Mesendoderm (in vitro differentiated cells): ENCODE results near the gene PPEF2.

Source experiments
- DNase-seq: peaks from one replicate; pipeline ENCODE4 v3.0.0; 2013
- H2AK5ac ChIP-seq: 2 replicates; pipeline ENCODE4 v1.6.1; 2013; ENCODE audit warnings: low read length, inconsistent platforms
- H2BK120ac ChIP-seq: 2 replicates; pipeline ENCODE4 v1.6.1; 2013; ENCODE audit warnings: low read depth, mild to moderate bottlenecking, low read length, moderate library complexity, mixed read lengths
- H2BK15ac ChIP-seq: replicated peaks from 2 replicates; pipeline ENCODE4 v1.6.1; 2013; ENCODE audit warnings: low read depth, mild to moderate bottlenecking, moderate library complexity
- H2BK5ac ChIP-seq: 2 replicates; pipeline ENCODE4 v1.6.1; 2013; ENCODE audit warnings: low read length, inconsistent platforms
- H3K18ac ChIP-seq: 2 replicates; pipeline ENCODE4 v1.6.1; 2013; ENCODE audit warnings: mild to moderate bottlenecking, low read length, mixed read lengths
- H3K23ac ChIP-seq: one replicate; pipeline ENCODE4 v1.6.1; 2013; ENCODE audit warnings: low read length
- H3K27ac ChIP-seq: 2 replicates; pipeline ENCODE4 v1.5.1; 2013; ENCODE audit warnings: low read depth, mild to moderate bottlenecking, inconsistent platforms, low read length, moderate library complexity
- H3K27me3 ChIP-seq: 2 replicates; pipeline ENCODE4 v1.6.1; 2013; ENCODE audit warnings: low read length, control low read depth, mild to moderate bottlenecking, inconsistent platforms; ENCODE audit not compliant: insufficient read depth, poor library complexity
- H3K36me3 ChIP-seq: 2 replicates; pipeline ENCODE4 v1.6.1; 2013; ENCODE audit warnings: low read length, inconsistent platforms; ENCODE audit not compliant: control insufficient read depth, insufficient read depth
- H3K4ac ChIP-seq: one replicate; pipeline ENCODE4 v1.6.1; 2013; ENCODE audit warnings: low read depth, mild to moderate bottlenecking, low read length, moderate library complexity
- H3K4me1 ChIP-seq: 2 replicates; pipeline ENCODE4 v1.6.1; 2013; ENCODE audit warnings: low read depth, low read length, inconsistent platforms; ENCODE audit not compliant: control insufficient read depth
- H3K4me2 ChIP-seq: 2 replicates; pipeline ENCODE4 v1.6.1; 2013; ENCODE audit warnings: low read length
- H3K4me3 ChIP-seq: 2 replicates; pipeline ENCODE4 v1.5.1; 2013; ENCODE audit warnings: mild to moderate bottlenecking, low read length
- H3K56ac ChIP-seq: one replicate; pipeline ENCODE4 v1.6.1; 2013; ENCODE audit warnings: low read length
- H3K79me1 ChIP-seq: 2 replicates; pipeline ENCODE4 v1.6.1; 2013; ENCODE audit warnings: low read length, inconsistent platforms
- H3K79me2 ChIP-seq: 2 replicates; pipeline ENCODE4 v1.6.1; 2013; ENCODE audit warnings: mild to moderate bottlenecking, low read length; ENCODE audit not compliant: control insufficient read depth, insufficient read depth
- H3K9ac ChIP-seq: 2 replicates; pipeline ENCODE4 v1.6.1; 2013; ENCODE audit warnings: low read length, inconsistent platforms
- H4K5ac ChIP-seq: one replicate; pipeline ENCODE4 v1.6.1; 2013; ENCODE audit warnings: low read length
- H4K8ac ChIP-seq: one replicate; pipeline ENCODE4 v1.6.1; 2013; ENCODE audit warnings: low read depth, mild to moderate bottlenecking, control low read depth, low read length, moderate library complexity
- WGBS: extraction: QIAGEN DNeasy Blood & Tissue Kit; methylation state at CpG from one replicate; pipeline ENCODE4 v1.1.7; 2013; ENCODE audit warnings: low lambda C conversion rate, missing lambda C conversion rate; ENCODE audit not compliant: insufficient coverage; ENCODE audit errors: extremely low coverage; 5-methylcytosine and 5-hydroxymethylcytosine counted together

PPEF2 gene

GRCh38 chr4:75841641-75842520, 60.4 kb downstream of the PPEF2 start:
- H3K9ac ChIP-seq = no peak overlapping the region
- no peaks in the 10 kb centered on the region for H3K79me1 ChIP-seq
- no peak overlapping the region for H3K18ac ChIP-seq
- no peak overlapping the region for H2BK15ac ChIP-seq
- DNase-seq = peak; percentile 57
- H2BK120ac ChIP-seq = no peak overlapping the region
- no peaks in the 10 kb centered on the region for H3K79me2 ChIP-seq
- H3K23ac ChIP-seq = no peak overlapping the region
- no peaks in the 10 kb centered on the region for H3K4me1 ChIP-seq
- H3K4me3 ChIP-seq = no peak overlapping the region
- H2BK5ac ChIP-seq = no peak overlapping the region
- no peak overlapping the region for H3K4ac ChIP-seq
- H3K56ac ChIP-seq = no peak overlapping the region
- H4K5ac ChIP-seq = no peak overlapping the region
- WGBS = no CpG with 5 or more reads among the region's 8 CpGs
- no peaks in the 10 kb centered on the region for H3K36me3 ChIP-seq
- H3K27ac ChIP-seq = no peak overlapping the region
- no peak overlapping the region for H3K4me2 ChIP-seq
- H3K27me3 ChIP-seq = no peaks in the 10 kb centered on the region
- H4K8ac ChIP-seq = no peak overlapping the region
- H2AK5ac ChIP-seq = no peak overlapping the region

- Histone ChIP-seq H3K4me2 (no peak overlapping the region), H2BK120ac (no peak overlapping the region), H3K79me1 (no peaks in the 10 kb centered on the region), H2BK15ac (no peak overlapping the region), H3K79me2 (no peaks in the 10 kb centered on the region), H2BK5ac (no peak overlapping the region), H2AK5ac (no peak overlapping the region), H3K27me3 (no peaks in the 10 kb centered on the region), H4K8ac (no peak overlapping the region), H3K4me3 (no peak overlapping the region), H3K4ac (no peak overlapping the region), H3K36me3 (no peaks in the 10 kb centered on the region), H3K9ac (no peak overlapping the region), H3K4me1 (no peaks in the 10 kb centered on the region), H3K56ac (no peak overlapping the region), H4K5ac (no peak overlapping the region), H3K27ac (no peak overlapping the region), H3K18ac (no peak overlapping the region), H3K23ac (no peak overlapping the region)
- no peak for DNase-seq
- no CpG with 5 or more reads among the region's 2 CpGs for WGBS
These were observed 67.5 kb downstream of the PPEF2 start for GRCh38 chr4:75834772-75835154.

GRCh38 chr4:75834095-75834771, 68.0 kb downstream of the PPEF2 start:
- H2AK5ac ChIP-seq = no peak overlapping the region
- no peak for DNase-seq
- no peak overlapping the region for H2BK15ac ChIP-seq
- no peak overlapping the region for H3K27ac ChIP-seq
- no peaks in the 10 kb centered on the region for H3K27me3 ChIP-seq
- no peak overlapping the region for H3K9ac ChIP-seq
- no peak overlapping the region for H3K4me2 ChIP-seq
- H2BK120ac ChIP-seq = no peak overlapping the region
- WGBS = no CpG with 5 or more reads among the region's 1 CpG
- no peak overlapping the region for H4K8ac ChIP-seq
- no peak overlapping the region for H3K56ac ChIP-seq
- no peak overlapping the region for H3K4ac ChIP-seq
- H3K4me1 ChIP-seq = no peaks in the 10 kb centered on the region
- H2BK5ac ChIP-seq = no peak overlapping the region
- no peak overlapping the region for H4K5ac ChIP-seq
- H3K79me1 ChIP-seq = no peaks in the 10 kb centered on the region
- no peaks in the 10 kb centered on the region for H3K79me2 ChIP-seq
- no peaks in the 10 kb centered on the region for H3K36me3 ChIP-seq
- H3K23ac ChIP-seq = no peak overlapping the region
- no peak overlapping the region for H3K4me3 ChIP-seq
- no peak overlapping the region for H3K18ac ChIP-seq

GRCh38 chr4:75831856-75832405, 70.3 kb downstream of the PPEF2 start:
- no peak overlapping the region for H3K27ac ChIP-seq
- no peak overlapping the region for H2BK120ac ChIP-seq
- no peaks in the 10 kb centered on the region for H3K79me1 ChIP-seq
- no CpG with 5 or more reads among the region's 2 CpGs for WGBS
- no peak overlapping the region for H4K5ac ChIP-seq
- no peak overlapping the region for H2BK15ac ChIP-seq
- no peaks in the 10 kb centered on the region for H3K79me2 ChIP-seq
- H3K18ac ChIP-seq = no peak overlapping the region
- H4K8ac ChIP-seq = no peak overlapping the region
- no peak overlapping the region for H2BK5ac ChIP-seq
- no peak for DNase-seq
- H3K9ac ChIP-seq = no peak overlapping the region
- no peak overlapping the region for H2AK5ac ChIP-seq
- no peaks in the 10 kb centered on the region for H3K4me1 ChIP-seq
- no peak overlapping the region for H3K4me2 ChIP-seq
- H3K4ac ChIP-seq = no peak overlapping the region
- H3K23ac ChIP-seq = no peak overlapping the region
- H3K4me3 ChIP-seq = no peak overlapping the region
- H3K56ac ChIP-seq = no peak overlapping the region
- H3K27me3 ChIP-seq = no peaks in the 10 kb centered on the region
- no peaks in the 10 kb centered on the region for H3K36me3 ChIP-seq

- Histone ChIP-seq H3K27me3 (no peaks in the 10 kb centered on the region), H3K27ac (no peak overlapping the region), H3K36me3 (no peaks in the 10 kb centered on the region), H3K4me3 (no peak overlapping the region), H4K5ac (no peak overlapping the region), H4K8ac (no peak overlapping the region), H3K79me1 (no peaks in the 10 kb centered on the region), H3K56ac (no peak overlapping the region), H2BK5ac (no peak overlapping the region), H3K23ac (no peak overlapping the region), H2BK15ac (no peak overlapping the region), H3K4me2 (no peak overlapping the region), H2AK5ac (no peak overlapping the region), H3K18ac (no peak overlapping the region), H3K4ac (no peak overlapping the region), H3K79me2 (no peaks in the 10 kb centered on the region), H3K4me1 (no peaks in the 10 kb centered on the region), H2BK120ac (no peak overlapping the region), H3K9ac (no peak overlapping the region)
- WGBS = no CpG with 5 or more reads among the region's 1 CpG
- DNase-seq = no peak
These were observed 71.3 kb downstream of the PPEF2 start for GRCh38 chr4:75830906-75831305.
